DMS 273 (cell line): Measurements from ENCODE around the gene EVI5.
A peak's percentile ranks its signal among the peaks of the same experiment; 100 is the strongest.

ENCODE experiments used
- DNase-seq: peaks from one replicate; lab custom pipeline; 2025; ENCODE audit not compliant: unreplicated experiment; lab: John Stamatoyannopoulos, UW

EVI5 gene

DNA sequence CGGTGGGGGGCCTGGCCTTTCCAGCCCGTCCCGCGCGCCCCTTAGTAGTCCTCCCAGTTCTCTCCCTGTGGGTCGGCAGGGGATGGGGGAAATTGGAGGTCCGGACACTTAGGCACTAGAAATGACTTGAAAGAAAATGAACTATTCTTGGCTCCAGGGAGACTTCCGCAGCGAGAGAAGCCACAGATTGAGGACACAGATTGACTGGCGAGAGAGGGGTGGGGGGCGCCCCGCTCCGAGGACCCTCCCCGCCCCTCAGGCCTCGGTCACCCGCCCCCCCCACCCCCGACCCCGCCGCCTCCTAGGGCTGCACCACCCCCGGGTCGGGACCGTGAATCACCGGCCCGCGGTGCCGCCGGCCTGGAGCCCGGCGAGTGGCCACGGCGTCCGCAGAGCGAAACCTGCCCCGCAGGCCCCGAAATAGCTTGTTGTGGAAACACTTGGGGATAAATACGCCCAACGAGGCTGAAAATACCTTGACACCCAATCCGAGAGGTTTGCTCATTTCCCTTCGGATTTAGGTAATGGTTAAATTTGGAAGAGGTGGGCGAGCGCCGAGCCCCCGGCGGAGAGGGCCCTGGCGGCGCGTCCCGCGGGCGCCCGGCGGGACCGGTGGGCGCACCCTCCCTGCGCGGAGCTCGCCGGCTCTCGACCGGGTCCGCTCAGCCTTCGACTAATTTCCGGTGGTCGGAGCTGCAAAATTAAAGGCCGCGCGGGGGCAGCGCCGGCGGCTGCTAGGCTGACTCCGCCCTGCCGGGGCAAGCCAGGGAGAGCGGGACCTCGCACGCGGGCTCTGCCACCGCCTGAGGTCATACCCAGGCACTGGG, 298.4 kb downstream of the EVI5 start, which contains the start of gene GFI1:
Gene GFI1, minus strand, starts transcription at position 675 of the 827 bp plus-strand sequence. CDS start 3,438 bp downstream, outside the sequence.
- peak; percentile 50 for DNase-seq

DNA sequence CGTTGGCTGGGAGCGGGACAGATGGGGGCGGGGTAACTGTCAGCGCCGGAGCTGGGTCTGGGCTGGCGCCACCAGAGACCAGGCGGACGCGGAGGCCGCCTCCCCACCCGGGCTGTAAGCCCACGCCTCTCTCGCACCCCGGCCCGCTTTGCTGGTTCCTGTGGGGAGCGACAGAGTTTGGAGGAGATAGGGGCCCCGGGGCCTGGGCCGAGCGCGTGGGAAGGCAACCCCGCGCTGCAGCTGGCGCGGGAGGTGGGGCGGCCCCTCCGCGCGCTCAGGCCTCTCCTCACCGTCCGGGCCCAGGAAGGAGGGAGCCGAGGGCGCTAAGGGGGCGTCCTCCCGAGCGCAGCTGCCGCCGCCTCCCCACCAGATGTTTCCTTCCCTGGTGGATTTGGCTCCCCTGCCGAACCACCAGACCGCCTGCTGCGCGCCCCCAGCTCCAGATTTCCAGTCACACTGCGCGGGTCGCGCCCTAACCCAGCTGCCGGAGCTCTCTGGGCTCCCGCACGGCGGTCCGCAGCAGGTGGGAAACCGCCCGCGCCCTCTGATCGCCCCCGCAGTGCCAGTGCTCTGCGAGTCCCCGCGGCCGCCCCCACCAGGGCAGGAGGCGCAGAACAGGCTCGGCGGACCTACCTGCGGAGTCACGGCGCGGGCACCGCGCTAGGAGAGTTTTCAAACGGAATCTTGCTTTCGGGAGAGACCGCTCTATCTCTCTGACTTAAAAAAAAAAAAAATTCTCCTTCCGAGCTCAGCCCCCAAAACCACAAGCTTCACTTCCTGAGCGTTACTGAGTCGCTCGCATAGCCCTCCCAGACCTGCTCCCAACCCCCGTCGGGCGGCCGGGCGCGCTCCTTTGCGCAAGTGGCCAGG, 299.3 kb downstream of the EVI5 start:
- peak; percentile 86 for DNase-seq

DNA sequence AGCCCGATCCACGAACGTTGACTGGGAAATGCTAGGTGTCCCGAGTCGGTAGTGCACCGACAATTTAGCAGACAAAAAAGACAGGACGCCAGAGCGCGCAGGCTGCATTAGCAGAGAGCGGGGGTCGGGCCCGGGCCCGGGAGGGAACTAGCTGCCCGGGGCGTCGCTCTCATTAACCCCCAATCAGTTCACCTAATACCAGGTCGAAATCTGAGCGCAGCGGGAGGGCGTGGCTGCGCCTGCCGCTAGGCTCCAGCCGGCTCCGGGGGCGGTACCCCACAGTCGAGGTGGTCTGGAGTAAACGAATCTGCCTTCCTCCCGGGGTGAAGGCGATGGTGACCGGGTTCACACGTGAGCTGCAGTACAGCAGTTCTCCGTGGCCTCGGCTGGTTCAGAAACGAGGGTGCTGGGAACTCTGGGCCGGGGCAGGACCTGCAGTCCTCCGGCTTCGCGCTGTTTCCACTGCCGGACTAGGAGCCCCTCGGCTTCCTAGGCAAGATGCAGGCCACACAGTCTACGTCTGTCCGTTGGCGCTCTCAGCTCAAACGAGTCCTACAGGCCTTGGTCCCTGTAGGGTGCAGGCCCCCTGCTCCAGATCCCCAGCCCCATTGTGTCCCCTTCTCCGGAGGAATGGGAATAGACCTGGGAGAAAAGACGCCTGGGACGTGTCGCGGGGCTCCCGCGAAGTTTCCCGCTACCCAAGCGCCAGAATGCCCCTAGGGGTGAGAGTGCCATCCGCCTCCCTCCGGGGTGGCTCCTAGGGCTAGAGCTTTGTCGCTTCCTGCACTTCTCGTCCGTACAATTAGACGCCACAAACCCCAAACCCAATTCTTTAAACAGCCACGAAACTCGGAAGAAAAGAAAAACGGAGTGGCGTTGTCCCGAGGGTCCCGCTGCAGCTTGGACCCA, 300.2 kb downstream of the EVI5 start:
- peak; percentile 83 for DNase-seq

DNA sequence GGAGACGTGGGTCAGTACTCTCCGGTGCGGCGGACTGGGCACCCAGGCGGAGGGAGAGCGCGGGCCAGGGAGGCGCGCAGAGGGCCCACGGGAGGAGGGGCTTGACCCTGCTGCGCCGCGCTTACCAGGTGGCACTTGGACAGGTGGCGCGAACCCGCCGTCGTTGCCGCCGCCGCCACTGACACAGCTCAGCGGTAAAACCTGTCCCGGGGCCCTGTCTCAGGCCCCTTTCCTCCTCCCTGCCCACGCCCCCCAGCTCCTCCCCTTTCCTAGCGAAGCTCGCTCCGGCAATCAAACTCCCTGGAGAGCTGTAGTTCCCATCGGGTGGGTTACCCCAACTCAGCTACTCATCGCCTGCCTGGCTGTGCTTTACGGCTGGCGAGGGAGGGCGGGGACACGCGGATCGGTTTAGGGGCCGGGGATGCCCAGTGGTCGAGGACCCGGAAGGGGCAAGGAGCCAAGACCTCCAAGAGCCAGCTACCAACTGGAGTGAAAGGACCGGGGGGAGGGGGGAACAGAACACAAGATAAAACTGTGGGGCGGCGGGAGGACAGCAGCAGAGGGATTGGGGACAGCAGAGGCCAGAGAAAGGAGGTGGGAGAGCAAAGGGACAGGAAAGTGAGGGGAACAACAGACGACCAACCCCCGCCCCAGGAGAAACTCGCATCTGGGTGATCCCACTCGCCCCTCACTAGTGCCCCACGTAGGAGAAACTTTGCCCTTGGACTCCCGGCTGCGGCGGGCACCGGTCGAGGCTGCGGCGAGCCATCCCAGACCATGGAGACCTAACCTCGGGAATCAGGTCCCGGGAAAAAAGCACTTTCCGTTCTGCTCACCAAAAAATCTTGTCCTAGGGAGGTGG, 301.1 kb downstream of the EVI5 start:
- peak; percentile 69 for DNase-seq

DNA sequence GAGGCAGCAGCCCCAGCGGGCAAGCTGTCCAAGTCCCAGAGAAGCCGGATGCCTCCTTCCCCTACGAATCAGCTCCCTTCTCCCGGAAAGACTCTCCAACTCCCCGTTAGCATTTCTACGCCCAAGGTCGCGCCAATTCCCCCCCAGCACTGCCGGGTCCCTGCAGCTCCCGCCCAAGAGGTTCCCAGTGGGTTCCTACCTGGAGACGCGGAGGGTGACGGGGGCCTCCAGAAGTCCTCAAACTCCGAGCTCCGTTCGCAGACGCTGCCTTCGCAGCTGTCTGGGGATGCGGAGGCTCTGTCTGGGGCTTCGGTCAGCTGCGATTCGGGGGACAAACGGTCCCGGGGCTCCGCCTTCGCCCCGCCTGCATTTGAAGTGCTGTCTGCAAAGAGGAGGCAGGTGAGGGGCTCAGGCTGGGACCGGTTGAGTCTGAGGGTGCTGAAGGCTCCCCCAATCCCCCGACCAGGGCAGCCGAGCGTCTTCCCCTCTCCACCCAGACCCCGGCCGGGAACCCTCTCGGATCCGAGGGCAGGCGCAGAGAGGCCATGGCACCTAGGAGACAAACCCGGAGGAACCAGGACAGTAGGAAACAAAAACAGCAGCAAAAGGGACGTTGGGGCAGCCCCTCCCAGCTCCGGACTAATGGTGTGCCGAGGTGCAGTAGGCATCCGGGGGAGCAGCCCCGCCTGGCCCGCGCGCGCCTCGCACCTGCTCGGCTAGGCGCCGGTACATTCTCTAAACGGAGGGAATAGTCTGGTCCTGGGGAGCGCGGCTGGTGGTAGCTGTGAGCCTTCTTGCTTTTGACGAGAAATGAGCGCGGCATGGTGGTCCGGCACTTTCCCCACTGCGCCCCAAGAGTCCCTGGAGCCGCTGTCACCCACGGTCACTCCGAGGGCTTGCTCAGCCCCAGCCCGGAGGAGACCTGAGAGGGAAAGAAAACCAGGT, 302.0 kb downstream of the EVI5 start:
- DNase-seq = peak; percentile 52

DNA sequence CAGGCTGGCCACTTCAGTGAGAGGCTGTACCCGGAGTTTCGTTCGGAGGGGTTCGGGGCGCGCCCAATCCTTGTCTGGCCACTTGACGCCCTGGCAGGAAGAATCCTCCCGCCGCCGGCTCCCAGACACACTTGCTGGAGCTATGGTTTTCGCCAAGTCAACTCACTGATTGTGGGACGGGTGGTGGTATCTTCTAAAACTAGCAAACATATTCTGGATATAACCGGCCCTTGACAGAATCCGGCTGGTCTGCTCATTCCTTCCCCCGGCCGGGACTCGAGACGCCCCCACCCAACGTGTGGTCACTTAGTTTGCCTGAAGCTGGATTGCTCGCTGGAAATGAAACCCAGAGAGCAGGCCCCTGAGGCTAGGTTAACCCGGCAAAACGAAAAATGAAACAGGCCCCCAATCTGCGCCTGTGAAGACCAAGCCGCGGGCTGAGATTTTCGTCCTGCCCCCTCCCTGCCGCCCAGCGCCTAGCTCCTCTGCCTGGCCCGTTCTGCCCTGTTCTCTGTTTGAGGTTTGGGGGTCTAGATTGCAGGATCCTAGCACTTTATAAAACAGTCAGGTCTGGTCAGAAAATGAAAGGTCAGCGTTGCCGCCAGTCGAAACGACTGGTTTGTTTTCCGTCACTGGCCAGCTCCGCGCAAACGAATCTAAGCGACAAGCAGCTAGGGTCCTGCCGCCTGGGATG, 302.8 kb downstream of the EVI5 start:
- no peak for DNase-seq

DNA sequence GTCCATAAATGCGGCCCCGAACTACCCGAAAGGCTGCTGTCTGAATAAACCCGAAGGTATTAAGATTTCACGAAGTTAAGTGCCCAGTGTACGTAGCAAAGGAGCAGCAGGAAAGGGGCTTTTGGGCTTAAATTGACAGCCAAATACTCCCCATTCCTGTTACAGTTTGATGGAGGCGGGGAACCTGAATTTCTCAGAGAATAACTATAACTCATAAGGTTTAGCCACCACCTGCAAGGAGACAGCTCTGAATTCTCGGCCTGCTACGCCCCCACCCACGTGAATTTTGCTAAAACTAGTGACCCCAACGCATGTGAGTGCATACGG, 303.3 kb downstream of the EVI5 start:
- no peak for DNase-seq

DNA sequence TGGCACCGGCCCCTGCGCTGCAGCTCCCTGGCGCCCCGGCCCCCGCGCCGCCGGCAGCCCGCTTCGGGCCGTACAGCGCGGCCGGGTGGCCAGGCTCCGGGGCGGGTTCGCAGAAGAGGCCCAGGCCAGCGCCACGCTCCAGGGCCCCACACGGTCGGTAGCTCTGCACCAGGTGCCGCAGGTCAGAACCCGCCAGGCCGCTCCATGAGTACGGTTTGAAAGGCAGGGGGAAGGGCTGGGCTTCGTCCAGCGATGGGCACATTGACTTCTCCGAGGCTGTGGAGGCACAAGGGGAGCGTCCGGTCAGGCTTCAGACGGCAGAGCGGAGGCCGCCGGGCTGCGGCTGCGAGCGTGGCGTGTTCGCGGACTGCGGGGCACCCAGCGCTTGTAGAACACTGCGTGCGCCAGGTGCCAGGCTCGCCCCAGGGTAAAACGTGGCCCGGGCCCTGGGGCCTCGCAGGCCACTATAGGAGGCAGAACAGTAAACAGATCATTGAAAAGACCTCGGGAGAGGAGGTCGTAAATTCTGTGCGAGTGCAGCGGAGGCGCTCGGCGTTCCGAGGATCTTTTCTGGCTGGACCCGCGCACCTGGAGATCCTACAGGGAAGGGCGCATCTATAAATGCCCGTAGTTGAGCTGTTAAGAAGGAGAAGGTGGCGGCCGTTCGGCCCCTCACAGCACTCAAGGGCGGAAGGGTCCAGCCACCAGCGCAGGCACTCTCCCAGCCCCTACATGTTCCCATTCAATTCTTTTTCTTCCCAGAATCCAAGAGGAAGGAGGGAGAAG, 303.9 kb downstream of the EVI5 start:
- no peak for DNase-seq

DNA sequence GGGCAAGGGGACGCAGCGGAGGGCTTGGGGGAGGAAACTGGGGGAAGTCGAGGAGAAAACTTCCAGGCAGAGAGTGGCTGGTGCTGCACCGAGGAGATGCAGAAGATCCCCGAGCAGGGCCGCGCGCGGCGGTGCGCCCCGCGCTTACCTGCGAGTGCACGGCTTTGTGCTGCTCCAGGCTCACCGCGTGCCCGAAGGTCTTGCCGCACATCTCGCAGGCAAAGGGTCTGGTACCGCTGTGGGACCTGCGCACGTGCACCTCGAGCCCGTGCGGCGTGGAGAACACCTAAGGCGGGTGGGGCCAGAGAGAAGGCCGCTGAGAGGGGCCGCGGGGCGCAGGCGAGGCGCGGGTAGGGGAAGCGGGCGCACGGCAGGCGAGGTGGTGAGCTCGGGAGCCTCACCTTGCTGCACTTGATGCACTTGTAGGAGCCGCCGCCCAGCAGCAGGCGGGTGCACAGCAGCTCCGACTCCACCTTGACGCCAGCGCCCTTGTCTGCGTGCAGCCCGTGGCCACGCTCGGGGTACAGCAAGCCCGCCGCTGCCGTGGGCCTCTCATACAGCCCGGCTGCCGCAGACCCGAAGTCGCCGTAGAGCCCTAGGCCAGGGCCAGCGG, 304.6 kb downstream of the EVI5 start:
- DNase-seq = no peak

DNA sequence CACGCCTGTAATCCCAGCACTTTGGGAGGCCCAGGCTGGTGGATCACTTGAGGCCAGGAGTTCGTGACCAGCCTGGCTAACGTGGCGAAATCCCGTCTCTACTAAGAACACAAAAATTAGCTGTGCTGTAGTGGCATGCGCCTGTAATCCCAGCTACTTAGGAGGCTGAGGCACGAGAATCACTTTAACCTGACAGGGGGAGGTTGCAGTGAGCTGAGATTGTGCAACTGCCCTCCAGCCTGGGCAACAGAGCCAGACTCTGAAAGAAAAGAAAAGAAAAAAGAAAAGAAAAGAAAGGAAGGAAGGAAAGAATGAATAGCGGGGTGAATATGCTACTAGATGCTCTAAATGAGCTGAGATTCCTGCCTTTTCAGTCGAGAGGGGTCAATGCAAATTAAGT, 305.3 kb downstream of the EVI5 start:
- no peak for DNase-seq

DNA sequence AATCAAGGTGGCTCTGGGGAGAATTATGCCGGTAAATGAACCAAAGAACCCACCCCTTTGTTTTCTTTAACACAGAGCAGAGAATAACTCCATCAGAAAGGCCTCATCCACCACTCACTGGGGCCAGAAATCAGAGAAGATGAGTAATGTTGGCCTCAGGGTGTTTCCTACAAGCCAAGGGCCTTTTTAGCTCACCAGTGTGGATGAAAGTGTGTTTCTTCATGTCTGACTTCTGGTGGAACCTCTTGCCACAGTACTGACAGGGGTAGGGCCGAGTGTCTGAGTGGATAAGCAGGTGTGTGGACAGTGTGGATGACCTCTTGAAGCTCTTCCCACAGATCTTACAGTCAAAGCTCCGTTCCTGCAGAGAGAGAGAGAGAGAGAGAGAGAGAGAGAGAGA, 306.5 kb downstream of the EVI5 start:
- no peak for DNase-seq

DNA sequence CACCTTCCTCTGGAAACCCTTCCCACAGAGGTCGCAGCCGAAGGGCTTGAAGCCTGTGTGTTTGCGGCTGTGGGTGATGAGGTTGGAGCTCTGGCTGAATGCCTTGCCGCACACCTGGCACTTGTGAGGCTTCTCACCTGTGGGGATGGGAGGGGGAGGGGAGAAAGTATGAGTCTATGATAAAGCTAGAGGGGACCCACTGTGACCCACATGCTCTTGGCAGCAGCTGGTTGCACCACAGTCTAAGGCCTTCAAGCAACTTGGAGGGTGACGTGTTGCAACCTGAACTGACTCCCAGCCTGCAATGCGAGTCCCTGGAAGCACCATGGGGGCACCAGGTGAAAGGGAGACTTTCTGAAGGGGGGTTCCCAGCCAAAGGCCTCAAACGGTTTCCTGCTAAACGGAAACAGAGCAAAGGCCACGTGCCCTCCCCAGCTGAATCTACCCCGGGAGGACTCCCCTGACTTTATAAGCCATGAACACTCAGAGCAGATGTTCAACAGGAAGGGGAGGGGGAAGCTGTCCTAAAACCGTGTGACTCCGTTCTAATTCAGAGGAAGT, 308.8 kb downstream of the EVI5 start:
- DNase-seq = peak; percentile 56

DNA sequence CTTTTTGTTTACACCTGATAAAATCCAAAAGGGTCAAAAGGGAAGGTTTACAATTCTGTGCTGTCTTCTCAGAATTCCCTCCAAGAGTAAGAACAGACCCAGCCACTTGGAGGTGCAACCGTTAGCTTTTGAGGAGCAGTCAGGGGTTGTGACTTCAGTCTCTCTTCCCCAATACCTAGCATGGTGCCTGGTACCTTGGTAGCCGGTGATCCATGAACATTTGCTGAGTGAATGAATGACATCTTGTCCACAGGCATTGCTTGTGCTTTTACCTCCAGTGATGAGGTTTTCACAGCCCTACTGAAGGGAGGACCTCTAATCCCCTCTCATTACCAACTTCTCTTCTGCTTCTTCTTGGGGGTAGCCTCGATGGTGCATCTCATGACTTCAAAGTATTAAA, 309.9 kb downstream of the EVI5 start:
- DNase-seq = no peak

DNA sequence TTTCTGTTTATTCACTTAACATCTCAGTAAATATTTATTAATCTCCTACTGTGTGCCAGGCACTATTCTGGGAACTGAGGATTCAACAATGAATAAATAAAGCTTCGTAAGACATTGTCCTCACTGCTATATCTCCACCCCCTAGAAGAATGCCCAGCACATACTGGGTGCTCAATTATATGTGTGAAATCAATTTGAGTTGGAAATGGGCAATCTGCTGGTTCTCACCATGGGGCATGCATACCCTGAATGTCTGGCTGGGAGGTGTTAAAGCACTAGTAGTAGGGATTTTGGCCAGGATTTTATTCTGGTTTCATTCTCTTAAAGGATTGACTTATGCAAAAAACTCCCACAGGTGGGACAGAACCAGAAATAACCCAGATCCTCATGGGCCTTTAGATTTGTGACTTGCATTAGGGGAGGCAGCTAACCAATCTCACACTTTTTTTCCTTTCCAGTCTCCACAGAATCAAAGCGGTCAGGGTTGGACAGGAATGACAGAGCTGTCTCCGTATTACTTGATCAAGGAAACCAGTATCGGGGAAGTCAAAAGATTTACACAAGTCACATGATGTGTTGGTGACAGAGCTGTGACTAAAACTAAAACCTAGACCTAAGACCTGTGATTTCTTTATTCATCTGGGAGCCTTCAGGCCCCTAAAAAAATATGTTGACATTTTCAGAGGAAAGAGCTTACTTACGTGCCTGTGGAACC, 311.0 kb downstream of the EVI5 start:
- no peak for DNase-seq

DNA sequence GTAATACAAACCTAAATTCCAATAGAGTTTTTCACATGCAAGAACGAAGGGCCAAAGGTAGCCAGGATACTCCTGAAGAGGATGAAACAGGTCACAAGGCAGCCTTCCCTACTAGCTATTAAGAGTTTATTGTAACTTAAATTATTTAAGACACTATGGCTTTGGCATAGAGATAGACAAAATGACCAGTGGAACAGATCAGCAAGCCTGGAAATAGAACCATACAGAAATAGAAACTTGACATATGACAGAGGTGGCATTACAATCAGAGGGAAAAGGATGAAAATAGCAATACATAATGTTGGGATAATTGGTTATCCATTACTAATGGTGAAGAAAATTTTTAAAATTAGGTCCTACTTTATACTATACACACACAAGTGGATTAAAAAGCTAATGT, 314.7 kb downstream of the EVI5 start:
- no peak for DNase-seq

DNA sequence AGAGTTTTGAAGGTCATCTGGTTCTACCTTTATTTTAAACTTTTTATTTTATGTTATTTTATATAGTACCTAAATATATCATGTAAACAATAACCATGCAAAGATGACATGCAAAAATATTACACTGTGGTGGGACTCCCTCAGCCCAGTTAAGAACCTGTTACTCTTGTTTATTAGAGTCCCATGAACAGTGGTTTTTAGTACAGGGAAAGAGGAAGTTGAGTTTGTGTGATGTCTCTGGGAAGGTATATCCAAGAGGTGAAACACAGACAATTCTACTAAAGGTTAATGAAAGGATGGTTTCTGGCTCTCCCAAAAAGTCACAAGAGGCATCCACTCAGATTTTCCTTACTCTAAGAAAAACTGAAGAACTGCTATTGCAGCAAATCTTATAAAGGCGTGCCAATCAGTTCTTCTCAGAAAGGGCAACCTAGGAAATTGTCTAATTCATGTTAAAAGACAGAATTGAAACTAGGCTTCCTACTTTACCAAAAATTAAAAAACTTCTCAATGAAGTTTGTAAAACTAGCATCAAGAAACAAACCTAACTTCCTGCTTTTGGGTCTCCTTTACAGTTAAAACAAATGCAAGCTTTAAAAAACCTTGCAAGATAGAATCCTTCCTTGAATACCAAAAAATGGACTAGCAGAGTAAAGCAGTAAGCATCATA, 318.1 kb downstream of the EVI5 start:
- no peak for DNase-seq
